NT2/D1 (cell line): ENCODE data around the gene TRAF3IP1.

Experiments used
- SUZ12 ChIP-seq: IDR thresholded peaks from 2 replicates; pipeline ENCODE4 v1.6.1; 2011; ENCODE audit not compliant: insufficient read length, insufficient read depth; ENCODE audit errors: extremely low read depth
- YY1 ChIP-seq: IDR thresholded peaks from 2 replicates; pipeline ENCODE4 v1.6.1; 2011; ENCODE audit not compliant: insufficient read length, insufficient read depth
- ZNF274 ChIP-seq: IDR thresholded peaks from 2 replicates; pipeline ENCODE4 v1.6.1; 2011; ENCODE audit warnings: mild to moderate bottlenecking, low read depth, low read length

GRCh38 chr2:238331916-238332315 is 11.6 kb downstream of the TRAF3IP1 start:
- TF ChIP-seq SUZ12 (no peak), YY1 (no peak), ZNF274 (no peak)
